Esophagus muscularis mucosa (tissue), 4 donors: Measurements from ENCODE around the gene SKAP2. TPM values are rescaled to one million over a fixed set of nuclear protein-coding genes. Genes with fewer than 3 reads are reported as not detected.

Experiments used
- DNase-seq: peaks from one replicate; pipeline ENCODE4 v3.0.0-alpha.2; 2017; ENCODE audit errors: extremely low spot score
- H3K27ac ChIP-seq, 4 donors: fragments of 200-600 bp; sonication (generic); replicated peaks in 1 of 4; 1 replicate in 3 of 4; 2 replicates in 1 of 4; pipeline ENCODE4 v1.5.1; 2016 to 2019; ENCODE audit warnings: mild to moderate bottlenecking in 1 of 4
- H3K27me3 ChIP-seq, 4 donors: fragments of 200-600 bp; sonication (generic); one replicate each; pipeline versions ENCODE4 v1.5.1 to v1.6.0; 2016 to 2019
- H3K36me3 ChIP-seq, 4 donors: fragments of 200-600 bp; sonication (generic); one replicate each; pipeline ENCODE4 v1.5.1; 2016 to 2019
- H3K4me1 ChIP-seq, 4 donors: fragments of 200-600 bp; sonication (generic); one replicate each; pipeline ENCODE4 v1.5.1; 2016 to 2019
- H3K4me3 ChIP-seq, 4 donors: fragments of 200-600 bp; sonication (generic); 1 replicate in 2 of 4; 2 replicates in 2 of 4; pipeline ENCODE4 v1.5.1; 2016 to 2019; ENCODE audit warnings: mild to moderate bottlenecking in 4 of 4, moderate library complexity in 1 of 4
- H3K9me3 ChIP-seq, 4 donors: fragments of 200-600 bp; sonication (generic); 1 replicate in 3 of 4; 2 replicates in 1 of 4; pipeline ENCODE4 v1.5.1; 2016 to 2019
- CTCF ChIP-seq, 3 experiments: fragments of 200-600 bp in 2 of 3; fragments of 450-650 bp in 1 of 3; sonication (generic) in 2 of 3; IDR thresholded peaks; one replicate each; pipeline ENCODE4 v1.5.1; 2017 to 2019; ENCODE audit warnings: antibody characterized with exemption in 3 of 3, mild to moderate bottlenecking in 2 of 3, moderate library complexity in 1 of 3
- EP300 ChIP-seq: sonication (generic); formaldehyde crosslinking; IDR thresholded peaks from one replicate; pipeline ENCODE4 v1.6.1; 2017; ENCODE audit warnings: antibody characterized with exemption
- POLR2A ChIP-seq: fragments of 450-650 bp; IDR thresholded peaks from one replicate; pipeline ENCODE4 v1.6.1; 2017; ENCODE audit warnings: antibody characterized with exemption, moderate library complexity, mild to moderate bottlenecking, low read depth
- POLR2AphosphoS5 ChIP-seq, 2 donors: sonication (generic); formaldehyde crosslinking; IDR thresholded peaks; one replicate each; pipeline ENCODE4 v1.6.1; 2017; ENCODE audit warnings: antibody characterized with exemption in 2 of 2
- WGBS: methylation state at CpG from one replicate; pipeline ENCODE4 v1.1.5; 2018; 5-methylcytosine and 5-hydroxymethylcytosine counted together
- intact Hi-C: fragments of 100-400 bp; cut with DNase I; formaldehyde crosslinking; loops from one replicate; pipeline ENCODE4 v1.15.1; 2023
- total RNA-seq, 4 donors: library from RNA; depleted of rRNA; stranded (reverse); fragments of >200 nt; gene quantifications; one replicate each; pipeline versions ENCODE4 v1.1.0 to v1.2.1, GENCODE V29; 2016

Gene SKAP2
- total RNA-seq, 4 donors from 2014 or later: 44.2 to 47.1 (median 45.1) TPM

- whole genome bisulfite sequencing: 80% methylated on average over 7 of the region's 12 CpGs
- no peak for TF ChIP-seq CTCF (IDR thresholded peaks at IDR 0.05)
- no peak for TF ChIP-seq POLR2A
Measured at GRCh38 chr7:26624839-26625238, 239.6 kb downstream of the SKAP2 start.

GRCh38 chr7:26624431-26624830 is 240.0 kb downstream of the SKAP2 start:
- Histone ChIP-seq H3K4me3 (no peak overlapping the region), H3K4me1 (no peaks in the 10 kb centered on the region), H3K27ac (no peak overlapping the region), H3K9me3 (no peaks in the 10 kb centered on the region), H3K27me3 (peaks cover 0 to 5% (median 0%) of the 10 kb centered on the region in 4 donors), H3K36me3 (no peaks in the 10 kb centered on the region)
- TF ChIP-seq CTCF (IDR thresholded peaks at IDR 0.05) (no peak), POLR2AphosphoS5 (IDR thresholded peaks at IDR 0.05) (no peak), EP300 (no peak), POLR2A (no peak)
- no peak for DNase-seq
- intact Hi-C loops: no loop called here
- WGBS: 81% methylated on average over 5 of the region's 5 CpGs

More at GRCh38 chr7:26624839-26625238, 239.6 kb downstream of the SKAP2 start:
- Histone ChIP-seq H3K9me3 (no peaks in the 10 kb centered on the region), H3K36me3 (no peaks in the 10 kb centered on the region), H3K4me1 (no peaks in the 10 kb centered on the region), H3K4me3 (no peak overlapping the region), H3K27me3 (peaks cover 0 to 5% (median 0%) of the 10 kb centered on the region in 4 donors), H3K27ac (no peak overlapping the region)
- intact Hi-C loops: no loop called here
- no peak for DNase-seq

GRCh38 chr7:26620352-26620751 is 244.0 kb downstream of the SKAP2 start:
- H3K27ac ChIP-seq: no peak overlapping the region
- intact Hi-C loops: no loop called here
- no peaks in the 10 kb centered on the region for H3K9me3 ChIP-seq
- DNase-seq: no peak
- 91% methylated on average over 12 of the region's 12 CpGs for WGBS
- TF ChIP-seq POLR2AphosphoS5 (IDR thresholded peaks at IDR 0.05) (no peak), CTCF (IDR thresholded peaks at IDR 0.05) (no peak), EP300 (no peak), POLR2A (no peak)
- no peaks in the 10 kb centered on the region for H3K27me3 ChIP-seq
- no peaks in the 10 kb centered on the region for H3K36me3 ChIP-seq
- no peak overlapping the region for H3K4me3 ChIP-seq
- H3K4me1 ChIP-seq: no peaks in the 10 kb centered on the region

GRCh38 chr7:26619348-26619984 is 244.9 kb downstream of the SKAP2 start:
- intact Hi-C loops: no loop called here
- no peak for DNase-seq
- no peaks in the 10 kb centered on the region for H3K9me3 ChIP-seq
- H3K4me1 ChIP-seq: no peaks in the 10 kb centered on the region
- H3K27me3 ChIP-seq: no peaks in the 10 kb centered on the region
- 92% methylated on average over 4 of the region's 4 CpGs for WGBS
- H3K27ac ChIP-seq: no peak overlapping the region
- TF ChIP-seq EP300 (no peak), POLR2AphosphoS5 (IDR thresholded peaks at IDR 0.05) (no peak), POLR2A (no peak), CTCF (IDR thresholded peaks at IDR 0.05) (no peak)
- H3K36me3 ChIP-seq: no peaks in the 10 kb centered on the region
- no peak overlapping the region for H3K4me3 ChIP-seq

GRCh38 chr7:26618898-26619297 is 245.5 kb downstream of the SKAP2 start:
- no peak overlapping the region for H3K27ac ChIP-seq
- H3K27me3 ChIP-seq: no peaks in the 10 kb centered on the region
- intact Hi-C loops: no loop called here
- H3K4me1 ChIP-seq: no peaks in the 10 kb centered on the region
- H3K36me3 ChIP-seq: no peaks in the 10 kb centered on the region
- WGBS: 81% methylated on average over 8 of the region's 8 CpGs
- H3K9me3 ChIP-seq: no peaks in the 10 kb centered on the region
- no peak for DNase-seq
- no peak overlapping the region for H3K4me3 ChIP-seq
- TF ChIP-seq POLR2AphosphoS5 (IDR thresholded peaks at IDR 0.05): no peak
- TF ChIP-seq EP300: no peak
- no peak for TF ChIP-seq POLR2A
- no peak for TF ChIP-seq CTCF (IDR thresholded peaks at IDR 0.05)
